DND-41 (cell line): ENCODE data around the gene TMOD3.

Experiments
- CTCF ChIP-seq: IDR thresholded peaks from 2 replicates; pipeline ENCODE4 v1.5.1; 2012; ENCODE audit warnings: borderline replicate concordance, low read length, moderate library complexity, mild to moderate bottlenecking; ENCODE audit not compliant: poor library complexity, severe bottlenecking; ENCODE audit errors: extremely low read depth
- EZH2 ChIP-seq: IDR thresholded peaks from 3 replicates; pipeline ENCODE4 v1.6.1; 2012; ENCODE audit warnings: borderline replicate concordance, low read depth, mild to moderate bottlenecking, moderate library complexity, low read length, inconsistent platforms; ENCODE audit not compliant: severe bottlenecking

DNA sequence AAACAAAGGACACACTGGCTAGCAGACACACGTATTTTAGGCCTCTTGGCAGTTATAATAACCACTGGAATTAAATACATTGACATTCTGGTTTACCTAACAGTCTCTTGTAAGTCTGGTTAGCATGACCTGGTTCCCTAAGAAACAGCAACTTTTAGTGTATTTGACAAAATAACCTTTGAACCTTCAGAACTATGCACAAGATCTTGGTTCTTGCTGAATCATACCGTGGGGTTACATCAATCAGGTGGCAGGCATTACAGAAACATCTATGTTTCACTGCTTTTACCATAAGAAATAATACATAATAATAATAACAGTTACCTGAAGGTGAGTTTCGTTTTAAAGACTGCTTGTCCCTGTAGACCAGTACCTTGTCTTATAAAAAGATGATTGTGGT, 123.4 kb downstream of the TMOD3 start:
- TF ChIP-seq CTCF (no peak), EZH2 (no peak)
